Liver (tissue), 3 donors: Measurements from ENCODE around the gene MPP3.

ENCODE experiments used
- CTCF ChIP-seq: fragments of 150-350 bp; IDR thresholded peaks from 2 replicates; pipeline ENCODE4 v1.5.1; 2017; ENCODE audit warnings: improper control_type of control experiment, low read depth, low read length; ENCODE audit not compliant: missing input control
- JUND ChIP-seq, 2 donors: IDR thresholded peaks; 2 replicates each; pipeline ENCODE4 v1.6.1; 2016; ENCODE audit warnings: antibody characterized with exemption in 2 of 2
- NR2F2 ChIP-seq: IDR thresholded peaks from 2 replicates; pipeline ENCODE4 v1.6.1; 2016; ENCODE audit warnings: antibody characterized with exemption
- REST ChIP-seq: IDR thresholded peaks from 2 replicates; pipeline ENCODE4 v1.6.1; 2016; ENCODE audit warnings: antibody characterized with exemption, mild to moderate bottlenecking
- TAF1 ChIP-seq: conservative IDR thresholded peaks from 2 replicates; pipeline ENCODE4 v1.6.1; 2016; ENCODE audit warnings: antibody characterized with exemption, mild to moderate bottlenecking
- donor health status: healthy.
- donor health status: healthy.

- TF ChIP-seq TAF1 (no peak), NR2F2 (no peak), CTCF (no peak), REST (no peak), JUND (IDR thresholded peaks at IDR 0.05) (no peak)
Measured at GRCh38 chr17:43814714-43815113, 18.2 kb downstream of the MPP3 start.
